Measurements from ENCODE around the gene TBC1D24.
"Not testable (repeated sequence)": the region's sequence is repeated elsewhere in the genome, so short reads cannot be mapped to it uniquely, and the experiment has no call there.

DNA sequence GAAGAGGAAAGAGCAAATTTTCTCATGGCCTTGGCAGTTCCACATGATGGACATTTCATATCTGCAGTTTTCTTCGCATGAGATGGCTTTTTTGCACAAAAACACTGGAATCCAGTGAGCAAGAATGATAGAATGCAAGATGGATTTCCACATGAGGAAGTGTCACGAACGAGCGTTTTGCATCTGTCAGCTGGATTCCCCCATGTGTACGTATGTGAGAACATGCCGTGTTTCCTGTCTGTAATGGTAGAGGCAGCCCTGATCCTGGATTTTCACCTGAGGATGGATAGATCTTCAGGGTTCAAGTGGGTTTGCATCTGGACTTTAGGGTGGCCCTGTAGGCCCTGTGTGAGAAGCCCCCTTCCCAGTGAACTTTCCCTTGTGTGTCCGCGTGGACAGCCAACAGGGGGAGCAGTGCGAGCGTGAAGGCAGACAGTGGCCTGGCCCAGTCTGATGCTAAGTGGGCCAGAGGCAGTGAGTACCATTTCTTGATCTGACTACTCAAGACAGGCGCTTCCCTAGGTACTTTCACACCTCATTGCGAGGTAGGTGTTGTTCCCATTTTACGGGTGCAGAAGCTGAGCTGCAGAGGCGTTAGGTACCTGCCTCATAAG, 65.0 kb downstream of the TBC1D24 start:
- TF ChIP-seq POLR2A, POLR2AphosphoS5, TAF1, POU2F2 (IDR thresholded peaks at IDR 0.05; ENCODE audit: low read depth, low read length): not testable (repeated sequence)

Data from GM12891 (cell line).